CD4-positive, CD25-positive, alpha-beta regulatory T cell (primary cell): ENCODE measurements around the gene CAPZB. TPM values are rescaled to one million over a fixed set of nuclear protein-coding genes. Genes with fewer than 3 reads are reported as not detected.

Experiments used
- ATAC-seq, 2 donors: fragments of 150-1000 bp; cut with Tn5 transposase; one replicate each; pipeline ENCODE4 v1.10.0; 2021; ENCODE audit warnings: low read depth in 2 of 2, moderate number of reproducible peaks in 2 of 2, moderate library complexity in 1 of 2
- DNase-seq, 3 donors: peaks; one replicate each; pipeline versions ENCODE4 v3.0.0 to v3.0.0-alpha.2; 2012 to 2022; ENCODE audit warnings: mixed read lengths in 1 of 3
- H3K27ac ChIP-seq: one replicate; pipeline ENCODE4 v1.7.0; 2013; ENCODE audit warnings: mild to moderate bottlenecking, low read length; ENCODE audit not compliant: insufficient read depth, poor library complexity, severe bottlenecking
- H3K27me3 ChIP-seq: one replicate; pipeline ENCODE4 v1.7.0; 2013; ENCODE audit warnings: low read length; ENCODE audit not compliant: control insufficient read depth, insufficient read depth
- H3K36me3 ChIP-seq: one replicate; pipeline ENCODE4 v1.7.0; 2013; ENCODE audit warnings: mild to moderate bottlenecking, low read length, moderate library complexity; ENCODE audit not compliant: control insufficient read depth, insufficient read depth
- H3K4me1 ChIP-seq: 2 replicates; pipeline ENCODE4 v1.7.0; 2013; ENCODE audit warnings: mild to moderate bottlenecking, low read length; ENCODE audit not compliant: insufficient read depth, control insufficient read depth, poor library complexity, severe bottlenecking
- H3K4me3 ChIP-seq: one replicate; pipeline ENCODE4 v1.7.0; 2013; ENCODE audit warnings: low read depth, mild to moderate bottlenecking, low read length, moderate library complexity
- H3K9me3 ChIP-seq, 2 experiments: 1 replicate in 1 of 2; 2 replicates in 1 of 2; pipeline ENCODE4 v1.7.0; 2013; ENCODE audit warnings: low read length in 2 of 2, mild to moderate bottlenecking in 1 of 2, moderate library complexity in 1 of 2; ENCODE audit not compliant: control insufficient read depth in 2 of 2
- H3K27ac Mint-ChIP-seq, 3 donors: one replicate each; pipeline ENCODE4 v1.8.0; 2020 to 2022; ENCODE audit warnings: mild to moderate bottlenecking in 3 of 3, mixed read lengths in 3 of 3, moderate library complexity in 2 of 3
- H3K27me3 Mint-ChIP-seq: one replicate; pipeline ENCODE4 v1.8.0; 2022; ENCODE audit warnings: mild to moderate bottlenecking, mixed read lengths
- H3K36me3 Mint-ChIP-seq: one replicate; pipeline ENCODE4 v1.8.0; 2020; ENCODE audit warnings: mixed read lengths
- H3K4me1 Mint-ChIP-seq, 4 donors: one replicate each; pipeline ENCODE4 v1.8.0; 2020 to 2022; ENCODE audit warnings: mixed read lengths in 4 of 4, mild to moderate bottlenecking in 1 of 4
- H3K4me3 Mint-ChIP-seq, 4 donors: one replicate each; pipeline ENCODE4 v1.8.0; 2020 to 2022; ENCODE audit warnings: mild to moderate bottlenecking in 4 of 4, mixed read lengths in 4 of 4, moderate library complexity in 3 of 4
- H3K9me3 Mint-ChIP-seq, 7 donors: one replicate each; pipeline ENCODE4 v1.8.0; 2020 to 2022; ENCODE audit warnings: mixed read lengths in 7 of 7, mild to moderate bottlenecking in 3 of 7, moderate library complexity in 2 of 7
- polyA plus RNA-seq, 4 donors: library from polyadenylated mRNA; unstranded; fragments of 300-500 nt; fragmentation: Illumina TruSeq; gene quantifications; one replicate each; pipeline ENCODE4 v1.2.3, GENCODE V29; 2021
- total RNA-seq: library from RNA; stranded (reverse); gene quantifications from one replicate; pipeline ENCODE4 v1.2.3, GENCODE V29; 2022

Gene CAPZB
- 372 TPM for total RNA-seq
- 100 to 1,000 TPM; 384 to 588 (median 518) TPM for polyA plus RNA-seq

DNA sequence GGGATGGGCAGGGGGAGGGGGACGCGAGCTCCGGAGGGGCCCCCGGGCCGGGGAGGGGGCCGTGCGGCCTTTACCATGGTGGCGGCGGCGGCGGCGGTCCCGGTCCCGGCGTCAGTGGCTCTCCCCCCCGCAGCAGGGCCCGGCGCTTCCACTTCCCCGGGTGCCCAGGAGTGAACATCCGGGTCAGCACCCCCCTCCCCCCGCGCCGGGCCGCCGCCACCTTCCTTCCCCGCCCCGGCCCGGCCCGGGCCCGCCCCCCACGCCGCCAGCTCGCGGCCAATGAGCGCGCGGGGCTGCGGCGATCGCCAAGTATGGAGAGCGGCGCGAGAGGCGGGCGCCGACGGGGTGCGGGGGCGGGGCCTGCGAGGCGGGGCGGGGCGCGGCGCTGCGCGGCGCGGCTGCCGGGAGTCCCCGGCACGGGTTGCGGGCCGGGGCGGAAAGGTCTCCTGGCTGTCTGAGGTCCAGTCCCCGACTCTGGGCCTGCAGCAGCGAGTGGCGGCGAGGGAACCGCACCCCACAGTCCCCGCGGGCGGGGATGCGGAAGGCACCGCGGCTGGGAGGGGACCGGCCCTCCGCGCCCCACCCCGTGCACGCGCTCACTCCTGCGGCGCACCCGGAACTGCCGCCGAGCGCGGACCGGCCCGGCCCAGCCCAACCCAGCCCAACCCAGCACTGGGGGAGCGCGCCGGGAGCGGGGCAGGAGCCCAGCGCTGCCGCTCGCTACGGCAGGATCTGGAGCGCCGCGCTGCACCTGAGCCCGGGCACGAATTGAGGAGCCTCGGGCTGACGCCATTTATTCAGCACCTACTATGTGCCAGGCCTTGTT lies at the start of gene CAPZB:
Gene CAPZB (minus strand): TSS at position 178 of the 826 bp plus-strand sequence. CDS start 101 bp downstream, at position 77.
- H3K27ac Mint-ChIP-seq: peak within 1 kb of the TSS; percentile 94 to 97 (median 95)
- Histone ChIP-seq H3K4me3 (peak within 1 kb of the TSS; percentile 84), H3K9me3 (no peaks in the 10 kb centered on the region), H3K36me3 (peaks cover 12% of the 10 kb centered on the region), H3K27me3 (no peaks in the 10 kb centered on the region), H3K4me1 (peaks cover 60% of the 10 kb centered on the region), H3K27ac (peak within 1 kb of the TSS; percentile 92)
- H3K36me3 Mint-ChIP-seq: peaks cover 11% of the 10 kb centered on the region
- DNase-seq: peak; percentile 89 to 93 (median 92)
- ATAC-seq: peak; percentile 90 to 93
- H3K4me3 Mint-ChIP-seq: peak within 1 kb of the TSS; percentile 93 to 96 (median 96)
- no peaks in the 10 kb centered on the region for H3K27me3 Mint-ChIP-seq
- H3K9me3 Mint-ChIP-seq: no peaks in the 10 kb centered on the region
- peaks cover 12 to 65% (median 49%) of the 10 kb centered on the region in 4 donors for H3K4me1 Mint-ChIP-seq

DNA sequence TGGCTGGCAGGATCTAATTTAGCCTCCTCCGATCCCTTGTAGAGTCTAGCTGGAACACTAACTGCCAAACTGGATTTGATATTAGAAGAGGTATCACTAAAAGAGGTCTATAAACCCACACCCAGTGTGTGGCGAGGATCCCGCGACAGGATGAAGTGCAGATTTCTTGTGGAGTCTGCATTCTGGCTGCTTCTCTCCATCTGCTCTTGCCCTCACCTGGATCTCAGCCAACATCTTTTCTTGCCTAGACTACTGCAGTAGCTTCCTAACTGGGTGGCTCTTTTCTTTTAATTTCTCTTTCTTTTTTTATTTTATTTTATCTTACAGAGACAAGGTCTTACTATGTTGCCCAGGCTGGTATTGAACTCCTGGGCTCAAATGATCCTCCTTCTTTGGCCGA lies 48.9 kb upstream of the CAPZB start:
- Histone ChIP-seq H3K27me3 (no peaks in the 10 kb centered on the region), H3K4me3 (no peak overlapping the region), H3K36me3 (no peaks in the 10 kb centered on the region), H3K4me1 (no peaks in the 10 kb centered on the region), H3K27ac (no peak overlapping the region), H3K9me3 (peaks cover 3 to 6% of the 10 kb centered on the region in 2 experiments)
- peaks cover 0 to 4% (median under 1%) of the 10 kb centered on the region in 4 donors for H3K4me1 Mint-ChIP-seq
- no peaks in the 10 kb centered on the region for H3K27me3 Mint-ChIP-seq
- ATAC-seq (no peak), DNase-seq (no peak)
- no peaks in the 10 kb centered on the region for H3K36me3 Mint-ChIP-seq
- H3K4me3 Mint-ChIP-seq: no peak overlapping the region
- no peak overlapping the region for H3K27ac Mint-ChIP-seq
- H3K9me3 Mint-ChIP-seq: peaks cover 0 to 10% (median 5%) of the 10 kb centered on the region in 7 donors

DNA sequence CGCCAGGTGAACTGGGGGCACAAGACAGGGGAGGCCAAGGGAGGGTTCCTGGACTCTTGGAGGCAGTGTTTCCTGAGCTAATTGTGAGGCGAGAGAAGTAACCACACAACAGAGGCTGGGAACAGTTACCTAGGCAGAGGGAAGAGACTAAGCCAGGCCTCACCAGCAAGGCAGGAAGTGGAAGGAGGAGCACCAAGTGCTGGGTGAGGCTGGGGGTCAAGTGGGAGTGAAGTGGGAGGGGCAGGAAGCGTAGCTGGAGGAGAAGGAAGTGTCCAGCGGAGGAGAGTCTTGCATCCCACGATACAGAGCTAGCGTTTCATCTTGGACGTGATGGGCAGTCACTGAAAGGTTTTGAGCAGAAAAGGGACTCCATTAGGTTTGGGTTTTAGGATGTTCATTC lies 48.3 kb upstream of the CAPZB start:
- no peak overlapping the region for H3K27ac Mint-ChIP-seq

GRCh38 chr1:19532519-19532918 lies 47.2 kb upstream of the CAPZB start:
- H3K9me3 ChIP-seq: peaks cover 3 to 6% of the 10 kb centered on the region in 2 experiments
- Mint-ChIP-seq H3K4me1 (peaks cover 0 to 4% (median under 1%) of the 10 kb centered on the region in 4 donors), H3K9me3 (peaks cover 0 to 8% (median 4%) of the 10 kb centered on the region in 7 donors), H3K27ac (no peak overlapping the region), H3K4me3 (no peak overlapping the region), H3K27me3 (no peaks in the 10 kb centered on the region), H3K36me3 (no peaks in the 10 kb centered on the region)
- no peaks in the 10 kb centered on the region for H3K4me1 ChIP-seq
- no peak overlapping the region for H3K4me3 ChIP-seq
- DNase-seq: no peak
- no peaks in the 10 kb centered on the region for H3K36me3 ChIP-seq
- ATAC-seq: no peak
- no peaks in the 10 kb centered on the region for H3K27me3 ChIP-seq
- H3K27ac ChIP-seq: no peak overlapping the region

More for the DNA sequence above, 48.3 kb upstream of the CAPZB start:
- no peaks in the 10 kb centered on the region for H3K4me1 ChIP-seq
- no peak overlapping the region for H3K4me3 ChIP-seq
- peaks cover 0 to 9% (median 5%) of the 10 kb centered on the region in 7 donors for H3K9me3 Mint-ChIP-seq
- H3K27me3 ChIP-seq: no peaks in the 10 kb centered on the region
- ATAC-seq: no peak
- H3K36me3 ChIP-seq: no peaks in the 10 kb centered on the region
- no peaks in the 10 kb centered on the region for H3K36me3 Mint-ChIP-seq
- no peak overlapping the region for H3K27ac ChIP-seq
- no peak overlapping the region for H3K4me3 Mint-ChIP-seq
- no peak for DNase-seq
- peaks cover 3 to 6% of the 10 kb centered on the region in 2 experiments for H3K9me3 ChIP-seq
- H3K27me3 Mint-ChIP-seq: no peaks in the 10 kb centered on the region
- peaks cover 0 to 4% (median under 1%) of the 10 kb centered on the region in 4 donors for H3K4me1 Mint-ChIP-seq

GRCh38 chr1:19529664-19530063 lies 44.3 kb upstream of the CAPZB start:
- no peak for ATAC-seq

DNA sequence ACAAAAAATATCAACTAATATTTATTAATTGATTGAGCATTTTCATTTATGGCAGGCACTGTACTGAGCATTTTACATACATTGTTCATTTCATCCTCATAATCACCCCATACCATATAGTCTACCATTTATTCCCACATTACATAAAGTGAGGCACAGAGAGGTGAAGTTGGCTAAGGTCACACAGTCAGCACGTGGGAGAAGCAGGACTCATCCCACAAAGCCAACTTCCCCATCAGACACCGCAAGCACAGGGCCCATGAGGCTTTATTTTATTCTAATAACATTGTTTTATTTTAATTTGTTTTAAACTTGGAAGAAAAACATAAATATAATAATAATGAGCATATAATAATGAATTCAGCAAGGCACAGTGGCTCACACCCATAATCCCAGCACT lies 43.1 kb upstream of the CAPZB start:
- Histone ChIP-seq H3K27me3 (no peaks in the 10 kb centered on the region), H3K4me1 (no peaks in the 10 kb centered on the region), H3K9me3 (no peaks in the 10 kb centered on the region), H3K27ac (no peak overlapping the region), H3K4me3 (no peak overlapping the region), H3K36me3 (no peaks in the 10 kb centered on the region)
- ATAC-seq (no peak), DNase-seq (no peak)
- H3K36me3 Mint-ChIP-seq: no peaks in the 10 kb centered on the region
- no peak overlapping the region for H3K27ac Mint-ChIP-seq
- no peaks in the 10 kb centered on the region for H3K27me3 Mint-ChIP-seq
- peaks cover 0 to 1% (median under 1%) of the 10 kb centered on the region in 4 donors for H3K4me1 Mint-ChIP-seq
- peaks cover 0 to 4% (median 0%) of the 10 kb centered on the region in 7 donors for H3K9me3 Mint-ChIP-seq
- no peak overlapping the region for H3K4me3 Mint-ChIP-seq

More at GRCh38 chr1:19529664-19530063, 44.3 kb upstream of the CAPZB start:
- peak overlapping the region in 1 of 3 donors; percentile 15 for H3K27ac Mint-ChIP-seq
- H3K36me3 Mint-ChIP-seq: no peaks in the 10 kb centered on the region
- Histone ChIP-seq H3K36me3 (no peaks in the 10 kb centered on the region), H3K4me1 (no peaks in the 10 kb centered on the region), H3K27ac (no peak overlapping the region), H3K9me3 (no peaks in the 10 kb centered on the region), H3K4me3 (no peak overlapping the region), H3K27me3 (no peaks in the 10 kb centered on the region)
- H3K4me3 Mint-ChIP-seq: no peak overlapping the region
- peaks cover 0 to 4% (median 0%) of the 10 kb centered on the region in 7 donors for H3K9me3 Mint-ChIP-seq
- H3K27me3 Mint-ChIP-seq: no peaks in the 10 kb centered on the region
- H3K4me1 Mint-ChIP-seq: peaks cover 0 to 4% (median under 1%) of the 10 kb centered on the region in 4 donors
- no peak for DNase-seq

DNA sequence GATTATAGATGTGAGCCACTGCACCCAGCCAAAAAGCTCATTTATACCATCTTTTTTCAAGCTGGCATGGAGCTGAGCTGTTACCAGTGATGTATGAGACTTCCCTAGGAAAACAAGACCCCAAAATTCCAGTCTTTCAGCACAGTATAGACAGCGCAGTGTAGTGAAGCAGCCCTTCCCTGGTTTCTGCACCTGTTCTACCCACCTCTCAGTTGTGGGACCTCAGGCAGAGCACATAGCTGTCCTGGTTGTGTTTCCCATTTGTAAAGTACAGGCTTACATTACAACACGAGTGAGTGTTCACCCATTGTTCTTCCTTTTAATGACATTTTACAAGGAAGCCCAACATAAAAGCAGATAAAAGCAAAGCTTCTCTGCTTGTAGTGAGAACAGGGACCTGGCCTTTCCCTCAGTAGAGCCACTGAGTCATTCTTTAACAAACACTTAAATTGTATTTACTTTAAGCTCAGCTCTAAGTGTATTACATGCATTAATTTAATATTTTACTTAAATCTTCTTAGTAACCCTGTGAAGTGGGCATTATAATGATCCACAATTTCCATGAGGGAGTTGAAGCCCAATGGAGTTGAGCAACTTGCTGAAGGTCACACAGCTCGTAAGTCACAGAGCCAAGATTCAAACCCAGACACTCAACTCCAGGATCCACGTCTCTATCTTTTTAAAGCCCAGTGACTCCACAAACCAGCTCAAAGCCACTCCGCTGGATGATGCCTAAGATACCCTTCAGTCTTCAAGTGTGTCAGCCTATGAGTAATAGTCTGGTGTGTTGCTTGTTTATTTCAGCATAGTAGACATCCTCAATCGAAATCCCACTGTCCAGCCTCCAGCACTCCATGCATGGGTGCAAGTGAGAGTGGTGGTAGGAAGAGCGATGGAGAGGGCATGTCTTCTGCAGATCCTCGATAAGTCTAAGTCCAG lies 40.5 kb upstream of the CAPZB start:
- Mint-ChIP-seq H3K36me3 (peaks cover 3% of the 10 kb centered on the region), H3K4me3 (no peak overlapping the region), H3K4me1 (peaks cover 0 to 5% (median 0%) of the 10 kb centered on the region in 4 donors), H3K9me3 (peaks cover 0 to 3% (median 0%) of the 10 kb centered on the region in 7 donors), H3K27ac (no peak overlapping the region), H3K27me3 (no peaks in the 10 kb centered on the region)
- Histone ChIP-seq H3K27ac (no peak overlapping the region), H3K9me3 (no peaks in the 10 kb centered on the region), H3K4me1 (no peaks in the 10 kb centered on the region), H3K27me3 (no peaks in the 10 kb centered on the region), H3K4me3 (no peak overlapping the region), H3K36me3 (no peaks in the 10 kb centered on the region)
- DNase-seq (no peak), ATAC-seq (no peak)
